MM.1S (cell line): ENCODE results near the gene METAP1D.

Source experiments
- DNase-seq: peaks from one replicate; pipeline ENCODE4 v3.0.0-alpha.2; 2015
- H2AFZ ChIP-seq: fragments of 300-600 bp; sonication (generic); 2 replicates; pipeline ENCODE4 v1.6.0; 2016; ENCODE audit warnings: antibody characterized with exemption, low read length
- H3F3A ChIP-seq: fragments of 300-600 bp; sonication (generic); 2 replicates; pipeline ENCODE4 v1.6.1; 2016; ENCODE audit warnings: mild to moderate bottlenecking, antibody characterized with exemption, low read length, moderate library complexity, mixed read lengths; ENCODE audit not compliant: insufficient read depth
- H3K27ac ChIP-seq: fragments of 300-600 bp; sonication (generic); 2 replicates; pipeline ENCODE4 v1.5.1; 2016; ENCODE audit warnings: mild to moderate bottlenecking, low read length
- H3K27me3 ChIP-seq: fragments of 300-600 bp; sonication (generic); replicated peaks from 2 replicates; pipeline ENCODE4 v1.6.0; 2016; ENCODE audit warnings: low read length; ENCODE audit not compliant: insufficient read depth
- H3K36me3 ChIP-seq: fragments of 300-600 bp; sonication (generic); replicated peaks from 2 replicates; pipeline ENCODE4 v1.6.1; 2016; ENCODE audit warnings: mild to moderate bottlenecking, low read length, mixed read lengths; ENCODE audit not compliant: insufficient read depth
- H3K4me1 ChIP-seq: fragments of 300-600 bp; sonication (generic); 2 replicates; pipeline ENCODE4 v1.6.1; 2016; ENCODE audit warnings: low read length, mixed read lengths
- H3K4me2 ChIP-seq: fragments of 300-600 bp; sonication (generic); 2 replicates; pipeline ENCODE4 v1.6.0; 2016; ENCODE audit warnings: low read depth, low read length
- H3K4me3 ChIP-seq: fragments of 300-600 bp; sonication (generic); 2 replicates; pipeline ENCODE4 v1.5.1; 2016; ENCODE audit warnings: low read length, mixed read lengths
- H3K79me2 ChIP-seq: fragments of 300-600 bp; sonication (generic); 2 replicates; pipeline ENCODE4 v1.6.1; 2016; ENCODE audit warnings: mixed run types, low read length, mixed read lengths
- H3K9ac ChIP-seq: fragments of 300-600 bp; sonication (generic); 2 replicates; pipeline ENCODE4 v1.6.1; 2016; ENCODE audit warnings: low read length, mixed read lengths
- H3K9me2 ChIP-seq: fragments of 300-600 bp; sonication (generic); replicated peaks from 2 replicates; pipeline ENCODE4 v1.6.1; 2016; ENCODE audit warnings: mild to moderate bottlenecking, low read length, mixed read lengths; ENCODE audit not compliant: insufficient read depth
- H3K9me3 ChIP-seq: fragments of 300-600 bp; sonication (generic); replicated peaks from 2 replicates; pipeline ENCODE4 v1.6.1; 2016; ENCODE audit warnings: mild to moderate bottlenecking, low read length, mixed read lengths; ENCODE audit not compliant: insufficient read depth
- H4K20me1 ChIP-seq: fragments of 300-600 bp; sonication (generic); 2 replicates; pipeline ENCODE4 v1.6.1; 2016; ENCODE audit warnings: mild to moderate bottlenecking, low read length, moderate library complexity, mixed read lengths; ENCODE audit not compliant: insufficient read depth
- EZH2 ChIP-seq: fragments of 300-600 bp; sonication (generic); optimal IDR thresholded peaks from 2 replicates; pipeline ENCODE3; 2017; ENCODE audit warnings: low read depth, mild to moderate bottlenecking, antibody characterized with exemption, low read length, mixed read lengths
- EZH2phosphoT487 ChIP-seq: fragments of 300-600 bp; sonication (generic); IDR thresholded peaks from 2 replicates; pipeline ENCODE4 v1.6.1; 2018; ENCODE audit warnings: antibody characterized with exemption, low read length
- TF ChIP-seq, protein P1 (sequence below): fragments of 300-600 bp; sonication (generic); IDR thresholded peaks from 2 replicates; pipeline ENCODE4 v1.5.1; 2016; ENCODE audit warnings: antibody characterized with exemption, low read length, mixed read lengths

Gene METAP1D

DNA sequence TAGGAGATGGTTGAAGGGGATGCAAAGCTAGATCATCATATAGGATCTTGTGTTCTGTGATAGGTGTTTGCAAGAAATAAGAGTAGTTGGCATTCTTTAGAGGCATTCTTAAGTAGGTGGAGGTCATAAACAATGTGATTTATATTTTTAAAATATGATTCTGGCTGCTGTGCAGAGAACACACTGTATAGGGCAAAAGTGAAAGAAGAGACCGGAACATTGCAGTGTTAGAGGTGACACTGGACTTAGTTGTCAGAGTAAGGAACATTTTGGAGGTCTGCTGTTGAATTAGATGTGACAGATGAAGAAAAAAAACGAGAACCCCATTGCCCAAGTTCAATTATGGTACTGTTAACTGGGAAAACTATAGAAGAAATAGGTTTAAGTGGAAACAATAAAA is 39.8 kb upstream of the METAP1D start:
- H2AFZ ChIP-seq = no peak overlapping the region
- TF ChIP-seq EZH2 = no peak
- TF ChIP-seq, protein P1, sequence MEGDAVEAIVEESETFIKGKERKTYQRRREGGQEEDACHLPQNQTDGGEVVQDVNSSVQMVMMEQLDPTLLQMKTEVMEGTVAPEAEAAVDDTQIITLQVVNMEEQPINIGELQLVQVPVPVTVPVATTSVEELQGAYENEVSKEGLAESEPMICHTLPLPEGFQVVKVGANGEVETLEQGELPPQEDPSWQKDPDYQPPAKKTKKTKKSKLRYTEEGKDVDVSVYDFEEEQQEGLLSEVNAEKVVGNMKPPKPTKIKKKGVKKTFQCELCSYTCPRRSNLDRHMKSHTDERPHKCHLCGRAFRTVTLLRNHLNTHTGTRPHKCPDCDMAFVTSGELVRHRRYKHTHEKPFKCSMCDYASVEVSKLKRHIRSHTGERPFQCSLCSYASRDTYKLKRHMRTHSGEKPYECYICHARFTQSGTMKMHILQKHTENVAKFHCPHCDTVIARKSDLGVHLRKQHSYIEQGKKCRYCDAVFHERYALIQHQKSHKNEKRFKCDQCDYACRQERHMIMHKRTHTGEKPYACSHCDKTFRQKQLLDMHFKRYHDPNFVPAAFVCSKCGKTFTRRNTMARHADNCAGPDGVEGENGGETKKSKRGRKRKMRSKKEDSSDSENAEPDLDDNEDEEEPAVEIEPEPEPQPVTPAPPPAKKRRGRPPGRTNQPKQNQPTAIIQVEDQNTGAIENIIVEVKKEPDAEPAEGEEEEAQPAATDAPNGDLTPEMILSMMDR = no peak
- no peak for TF ChIP-seq EZH2phosphoT487
- H3K4me1 ChIP-seq = no peaks in the 10 kb centered on the region
- no peak overlapping the region for H3K4me3 ChIP-seq
- H4K20me1 ChIP-seq = no peaks in the 10 kb centered on the region
- H3F3A ChIP-seq = no peaks in the 10 kb centered on the region
- no peak overlapping the region for H3K9ac ChIP-seq
- no peaks in the 10 kb centered on the region for H3K79me2 ChIP-seq
- H3K9me3 ChIP-seq = no peaks in the 10 kb centered on the region
- no peak overlapping the region for H3K4me2 ChIP-seq
- H3K27ac ChIP-seq = no peak overlapping the region
- DNase-seq = no peak
- H3K36me3 ChIP-seq = no peaks in the 10 kb centered on the region; the same call in 1 of the 2 replicates
- H3K27me3 ChIP-seq = no peaks in the 10 kb centered on the region
- no peaks in the 10 kb centered on the region for H3K9me2 ChIP-seq

DNA sequence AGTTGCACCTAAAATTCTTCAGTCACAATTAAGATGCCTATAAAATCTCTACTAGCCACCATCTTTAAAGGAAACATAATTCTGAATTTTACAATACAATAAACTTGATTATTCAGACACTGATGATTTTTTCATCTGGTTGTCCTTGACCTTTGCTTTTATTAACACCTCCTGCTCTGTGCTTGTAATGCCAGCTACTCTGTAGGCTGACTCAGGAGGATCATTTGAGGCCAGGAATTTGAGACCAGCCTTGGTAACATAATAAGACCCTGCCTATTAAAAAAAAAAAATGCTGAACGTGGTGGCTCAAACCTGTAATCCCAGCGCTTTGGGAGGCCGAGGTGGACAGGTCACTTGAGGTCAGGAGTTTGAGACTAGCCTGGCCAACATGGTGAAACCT is 39.2 kb upstream of the METAP1D start:
- no peaks in the 10 kb centered on the region for H3F3A ChIP-seq
- no peak overlapping the region for H3K4me3 ChIP-seq
- H3K79me2 ChIP-seq = no peaks in the 10 kb centered on the region
- TF ChIP-seq, protein P1 = no peak
- TF ChIP-seq EZH2phosphoT487 = no peak
- no peak for TF ChIP-seq EZH2
- H3K4me2 ChIP-seq = no peak overlapping the region
- H3K27me3 ChIP-seq = no peaks in the 10 kb centered on the region
- no peak overlapping the region for H2AFZ ChIP-seq
- no peaks in the 10 kb centered on the region for H3K4me1 ChIP-seq
- H3K9ac ChIP-seq = no peak overlapping the region
- no peaks in the 10 kb centered on the region; the same call in 1 of the 2 replicates for H3K36me3 ChIP-seq
- no peak overlapping the region for H3K27ac ChIP-seq
- no peaks in the 10 kb centered on the region for H4K20me1 ChIP-seq
- DNase-seq = no peak
- no peaks in the 10 kb centered on the region for H3K9me2 ChIP-seq
- no peaks in the 10 kb centered on the region for H3K9me3 ChIP-seq

DNA sequence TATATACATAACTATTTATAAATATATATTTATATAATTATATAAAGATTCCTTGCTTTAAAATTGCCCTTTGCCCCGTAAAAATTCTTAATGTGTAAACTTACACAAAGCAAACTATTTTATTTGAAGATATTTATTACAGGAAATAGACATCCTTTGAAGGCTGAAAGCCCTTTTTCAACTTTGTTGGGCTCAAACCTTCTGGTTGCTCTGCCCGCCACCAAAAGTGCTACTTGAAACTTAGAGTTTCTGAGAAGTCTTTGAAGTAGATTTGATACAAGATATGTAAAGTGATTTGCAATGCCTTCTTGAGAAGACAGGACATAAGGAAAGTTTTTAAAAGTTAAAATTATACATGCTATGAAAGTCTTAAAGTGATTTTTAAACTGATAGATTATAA is 36.6 kb upstream of the METAP1D start:
- Histone ChIP-seq H3K4me3 (no peak overlapping the region), H3K9me2 (no peaks in the 10 kb centered on the region), H2AFZ (no peak overlapping the region), H3K79me2 (no peaks in the 10 kb centered on the region), H3K36me3 (no peaks in the 10 kb centered on the region; the same call in 1 of the 2 replicates), H4K20me1 (no peaks in the 10 kb centered on the region), H3F3A (no peaks in the 10 kb centered on the region), H3K9ac (no peak overlapping the region), H3K4me1 (no peaks in the 10 kb centered on the region), H3K27ac (no peak overlapping the region), H3K4me2 (no peak overlapping the region), H3K27me3 (no peaks in the 10 kb centered on the region), H3K9me3 (no peaks in the 10 kb centered on the region)
- TF ChIP-seq, protein P1 = no peak
- TF ChIP-seq EZH2phosphoT487 (no peak), EZH2 (no peak)
- no peak for DNase-seq

DNA sequence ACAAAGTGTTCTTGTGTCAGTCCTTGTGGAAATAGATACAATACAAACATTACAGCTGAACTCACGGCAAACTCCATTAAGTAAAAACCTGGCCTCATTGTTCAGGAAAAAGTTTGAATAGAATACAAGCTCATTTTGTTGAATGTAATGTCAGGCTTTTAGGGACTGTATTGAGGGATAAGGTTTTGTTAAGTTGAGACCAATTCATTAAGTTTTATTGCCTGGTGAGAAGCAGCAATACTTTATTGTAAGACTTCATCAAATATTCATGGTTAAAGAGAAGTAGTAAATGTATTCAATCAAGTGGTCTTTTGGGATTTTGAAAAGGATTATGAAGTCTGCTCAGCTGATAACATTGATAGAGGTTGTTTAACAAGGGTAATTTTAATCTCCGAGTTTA is 35.4 kb upstream of the METAP1D start:
- Histone ChIP-seq H4K20me1 (no peaks in the 10 kb centered on the region), H3K9me3 (no peaks in the 10 kb centered on the region), H3K4me3 (no peak overlapping the region), H3K79me2 (no peaks in the 10 kb centered on the region), H3K4me2 (no peak overlapping the region), H3K36me3 (no peaks in the 10 kb centered on the region; the same call in 1 of the 2 replicates), H3F3A (no peaks in the 10 kb centered on the region), H3K27ac (no peak overlapping the region), H3K27me3 (no peaks in the 10 kb centered on the region), H3K9ac (no peak overlapping the region), H2AFZ (no peak overlapping the region), H3K9me2 (no peaks in the 10 kb centered on the region), H3K4me1 (no peaks in the 10 kb centered on the region)
- no peak for DNase-seq
- TF ChIP-seq EZH2 (no peak), EZH2phosphoT487 (no peak)
- TF ChIP-seq, protein P1 = no peak
